Activated gamma-delta T cell treated with Interleukin-2 at 50 U/mL for 16 hours (primary cell): ENCODE results near the gene ARMH1.
"Not testable (repeated sequence)": the region's sequence is repeated elsewhere in the genome, so short reads cannot be mapped to it uniquely, and the experiment has no call there.

Source experiments
- DNase-seq: peaks from one replicate; pipeline ENCODE4 v3.0.0-alpha.2; 2020

ARMH1 gene

DNA sequence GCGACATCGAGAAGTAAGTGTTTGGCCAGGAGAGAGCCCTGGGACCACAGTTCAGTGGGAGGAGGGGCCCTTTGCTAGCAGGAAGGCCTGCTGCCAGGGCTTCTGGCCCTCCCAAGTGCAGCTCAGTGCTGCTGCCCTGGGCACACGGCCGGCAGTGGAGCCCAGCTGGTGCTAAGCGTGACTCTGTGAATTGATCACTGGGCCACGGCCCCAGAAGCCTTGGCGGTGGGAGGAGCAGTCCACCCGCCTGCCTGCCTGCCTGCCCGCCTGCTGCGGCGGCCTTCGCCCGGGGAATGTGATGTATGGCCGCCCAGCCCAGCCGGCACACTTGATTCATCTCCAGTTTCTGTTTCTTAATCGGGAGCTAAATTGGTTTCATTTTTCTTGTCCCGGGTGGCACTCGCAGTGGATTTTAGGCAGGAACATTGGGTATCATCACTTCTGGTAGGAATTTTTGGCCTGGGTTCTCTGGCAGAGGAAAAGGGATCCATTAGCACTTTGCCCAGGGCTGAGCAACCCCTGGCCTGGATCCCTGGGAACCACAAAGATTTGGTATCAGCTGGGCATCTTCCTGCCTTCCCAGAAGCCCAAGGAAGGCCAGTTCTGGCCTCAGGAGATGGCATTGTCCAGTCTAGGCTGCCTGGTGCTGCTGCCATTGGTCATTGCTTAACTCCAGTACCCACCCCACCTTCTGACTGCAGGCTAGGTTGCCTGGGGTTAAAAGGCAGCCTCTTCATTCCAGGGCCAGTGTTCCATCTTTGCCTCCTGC is 28.9 kb upstream of the ARMH1 start:
- DNase-seq: no peak

DNA sequence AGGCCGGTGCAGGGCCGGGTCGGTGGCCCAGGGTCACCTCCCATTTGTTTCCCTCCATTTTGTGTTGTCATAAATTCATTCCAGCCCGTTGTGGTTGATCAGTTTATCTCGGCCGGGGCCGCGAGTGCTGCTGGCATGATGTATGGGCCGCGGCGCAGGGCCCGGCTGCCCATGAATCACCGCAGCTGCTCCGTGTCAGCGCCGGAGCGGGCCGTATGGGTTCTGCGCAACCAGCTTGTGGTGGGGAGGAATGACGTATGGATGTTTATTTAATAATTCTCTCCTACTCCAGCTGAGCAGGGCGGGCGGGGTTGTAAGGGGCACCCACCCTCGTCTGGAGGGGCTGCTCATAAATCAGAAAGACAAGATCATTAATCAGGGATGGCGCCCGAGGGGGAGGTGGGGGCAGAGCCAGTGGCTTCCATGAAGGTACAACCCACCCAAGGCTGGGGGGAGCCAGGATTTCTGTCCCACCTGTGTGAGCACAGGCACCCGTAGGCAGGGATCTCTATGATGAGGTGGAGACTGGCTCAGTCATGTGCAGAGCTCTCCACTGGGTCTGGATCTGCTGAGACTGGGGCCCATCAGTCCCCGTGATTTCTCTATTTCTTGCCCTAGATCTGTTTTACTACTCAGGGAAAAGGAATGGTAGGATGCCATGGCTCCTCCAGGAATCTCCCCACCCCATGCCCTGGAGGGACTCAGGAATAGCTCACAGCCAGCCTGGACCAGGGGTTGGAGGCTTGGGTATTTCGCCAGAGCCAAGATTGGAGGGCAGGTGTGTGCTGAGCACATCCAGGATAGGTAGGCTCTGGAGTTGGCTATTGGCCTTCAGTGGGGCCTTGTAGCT is 28.0 kb upstream of the ARMH1 start:
- no peak for DNase-seq

DNA sequence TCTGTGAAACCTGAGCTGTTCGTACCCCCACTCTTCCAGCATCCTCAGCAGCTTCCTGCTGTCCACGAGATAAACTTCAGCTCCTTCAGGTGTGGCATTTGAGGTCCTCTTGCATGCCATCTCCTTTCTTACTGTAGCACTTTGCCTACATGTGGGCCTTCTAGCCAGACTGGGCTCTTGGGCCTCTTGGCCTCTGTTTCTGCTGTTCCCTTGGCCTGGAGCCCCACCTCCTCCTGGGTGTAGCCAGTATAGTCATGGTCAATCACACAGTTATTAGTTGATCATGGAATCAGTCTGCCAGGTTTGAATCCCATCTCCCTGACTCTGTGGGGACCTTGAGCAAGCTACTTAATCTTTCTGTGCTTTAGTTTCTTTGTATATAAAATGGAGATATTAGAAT is 26.6 kb upstream of the ARMH1 start:
- no peak for DNase-seq

DNA sequence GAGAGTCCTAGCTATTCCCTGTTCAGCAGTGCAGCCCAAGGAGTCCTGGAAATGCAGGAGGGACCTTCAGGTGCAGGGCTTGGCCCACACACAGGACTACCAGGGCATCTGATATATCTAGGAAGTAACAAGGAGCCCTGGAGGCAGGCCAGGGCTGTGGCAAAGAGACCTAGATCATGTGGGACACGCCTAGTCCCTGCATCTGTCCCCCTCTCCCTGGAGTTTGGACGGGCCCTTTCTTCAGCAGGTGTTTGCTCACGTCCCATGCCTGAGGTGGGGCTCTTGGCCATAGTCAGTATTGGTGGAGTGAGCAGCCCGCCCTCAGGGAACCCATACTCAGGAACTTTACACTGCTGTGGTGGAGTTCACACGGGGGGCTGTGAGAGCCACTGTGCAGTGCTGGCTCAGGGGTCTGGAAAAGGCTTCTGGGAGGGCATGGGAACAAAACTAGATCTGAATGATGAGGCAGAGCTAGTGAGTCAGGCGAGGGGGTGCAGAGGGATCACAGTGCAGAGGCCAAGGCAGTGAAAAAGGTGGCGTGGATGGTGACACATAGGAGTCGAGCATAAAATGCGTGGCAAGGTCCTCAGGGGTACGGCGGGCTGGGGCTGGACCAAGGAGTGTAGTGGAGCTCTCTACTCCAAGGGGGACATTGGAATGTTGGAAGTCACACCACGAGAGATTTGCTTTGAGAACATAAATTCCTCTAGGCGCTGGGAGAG is 25.8 kb upstream of the ARMH1 start:
- DNase-seq: no peak

DNA sequence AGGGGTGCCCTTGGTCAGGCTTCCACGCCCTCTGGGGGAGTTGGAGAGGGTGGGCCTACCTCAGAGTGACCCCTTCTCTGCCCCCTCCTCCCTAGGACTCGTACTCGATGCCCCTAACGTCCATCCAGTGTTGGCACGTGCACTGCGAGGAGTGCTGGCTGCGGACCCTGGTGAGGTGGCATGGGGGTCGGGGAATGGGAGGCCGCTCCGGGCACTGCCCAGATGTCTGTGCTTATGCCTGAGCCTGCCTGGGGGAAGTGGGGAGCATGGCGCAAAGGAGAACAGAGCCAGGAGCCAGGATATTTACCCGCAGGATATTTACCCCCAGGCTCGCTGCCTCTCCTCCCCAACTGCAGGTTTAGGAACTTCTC is 24.7 kb upstream of the ARMH1 start:
- no peak for DNase-seq

DNA sequence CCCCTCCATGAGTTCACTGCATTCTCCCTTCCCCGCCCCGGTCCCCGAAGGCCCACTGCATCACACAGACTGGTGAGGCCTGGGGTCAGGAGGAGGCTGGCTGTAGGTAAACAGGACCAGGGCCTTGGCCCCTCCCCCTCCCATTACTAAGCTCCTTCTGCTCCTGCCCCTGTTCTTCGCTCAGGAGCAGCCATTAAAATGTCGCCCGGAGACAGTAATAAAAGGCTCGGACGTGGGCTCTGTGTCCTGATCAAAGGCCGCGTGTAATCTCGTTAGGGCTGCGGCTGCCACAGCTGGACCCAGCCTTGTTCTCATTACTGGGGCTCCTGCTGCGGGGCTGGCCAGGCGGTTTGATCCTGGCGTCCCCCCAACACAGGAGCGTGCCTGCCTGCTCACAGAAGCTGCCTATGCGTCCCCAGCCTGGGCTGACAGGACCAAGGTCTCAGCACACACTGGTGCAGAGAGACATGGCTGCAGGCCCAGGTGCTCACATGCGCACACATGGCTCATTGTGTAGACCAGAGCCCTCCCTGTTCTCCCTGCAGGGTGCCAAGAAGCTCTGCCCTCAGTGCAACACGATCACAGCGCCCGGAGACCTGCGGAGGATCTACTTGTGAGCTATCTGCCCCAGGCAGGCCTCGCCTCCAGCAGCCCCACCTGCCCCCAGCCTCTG is 24.2 kb upstream of the ARMH1 start:
- no peak for DNase-seq

DNA sequence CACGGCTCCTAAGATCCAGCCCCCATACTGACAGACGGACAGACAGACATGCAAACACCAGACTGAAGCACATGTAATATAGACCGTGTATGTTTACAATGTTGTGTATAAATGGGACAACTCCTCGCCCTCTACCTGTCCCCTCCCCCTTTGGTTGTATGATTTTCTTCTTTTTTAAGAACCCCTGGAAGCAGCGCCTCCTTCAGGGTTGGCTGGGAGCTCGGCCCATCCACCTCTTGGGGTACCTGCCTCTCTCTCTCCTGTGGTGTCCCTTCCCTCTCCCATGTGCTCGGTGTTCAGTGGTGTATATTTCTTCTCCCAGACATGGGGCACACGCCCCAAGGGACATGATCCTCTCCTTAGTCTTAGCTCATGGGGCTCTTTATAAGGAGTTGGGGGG is 23.4 kb upstream of the ARMH1 start:
- no peak for DNase-seq

DNA sequence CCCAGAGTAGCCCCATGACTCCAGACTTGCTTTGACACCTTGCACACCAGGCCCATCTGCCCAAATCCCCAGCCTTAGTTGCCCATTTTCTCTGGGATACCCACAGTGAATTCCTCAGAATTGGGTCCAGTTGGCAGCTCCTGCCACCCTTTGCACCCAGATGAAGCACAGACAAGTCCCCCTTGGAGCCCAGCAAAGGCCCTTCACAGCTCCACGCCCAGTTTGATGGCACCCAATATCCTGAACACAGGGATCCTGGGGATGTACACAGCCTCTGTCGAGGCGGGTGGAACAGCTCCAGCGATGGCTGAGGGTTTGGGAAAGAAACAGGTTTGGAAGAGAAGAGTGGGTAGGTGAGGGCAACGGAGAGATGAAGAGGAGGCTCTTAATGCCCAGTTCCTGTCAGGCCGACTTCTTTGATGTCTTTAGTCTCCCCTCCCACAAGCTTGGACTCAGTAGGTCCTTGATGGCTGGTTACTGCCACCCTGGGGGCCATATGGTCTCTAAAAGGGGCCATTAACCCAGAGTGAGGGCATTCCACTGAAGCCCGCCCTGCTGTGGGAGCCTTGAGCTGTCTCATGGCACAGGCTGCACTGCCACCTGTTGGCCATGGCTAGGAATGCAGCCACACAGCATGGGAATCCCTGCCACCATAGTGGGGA is 21.9 kb upstream of the ARMH1 start:
- peak; percentile 71 for DNase-seq

DNA sequence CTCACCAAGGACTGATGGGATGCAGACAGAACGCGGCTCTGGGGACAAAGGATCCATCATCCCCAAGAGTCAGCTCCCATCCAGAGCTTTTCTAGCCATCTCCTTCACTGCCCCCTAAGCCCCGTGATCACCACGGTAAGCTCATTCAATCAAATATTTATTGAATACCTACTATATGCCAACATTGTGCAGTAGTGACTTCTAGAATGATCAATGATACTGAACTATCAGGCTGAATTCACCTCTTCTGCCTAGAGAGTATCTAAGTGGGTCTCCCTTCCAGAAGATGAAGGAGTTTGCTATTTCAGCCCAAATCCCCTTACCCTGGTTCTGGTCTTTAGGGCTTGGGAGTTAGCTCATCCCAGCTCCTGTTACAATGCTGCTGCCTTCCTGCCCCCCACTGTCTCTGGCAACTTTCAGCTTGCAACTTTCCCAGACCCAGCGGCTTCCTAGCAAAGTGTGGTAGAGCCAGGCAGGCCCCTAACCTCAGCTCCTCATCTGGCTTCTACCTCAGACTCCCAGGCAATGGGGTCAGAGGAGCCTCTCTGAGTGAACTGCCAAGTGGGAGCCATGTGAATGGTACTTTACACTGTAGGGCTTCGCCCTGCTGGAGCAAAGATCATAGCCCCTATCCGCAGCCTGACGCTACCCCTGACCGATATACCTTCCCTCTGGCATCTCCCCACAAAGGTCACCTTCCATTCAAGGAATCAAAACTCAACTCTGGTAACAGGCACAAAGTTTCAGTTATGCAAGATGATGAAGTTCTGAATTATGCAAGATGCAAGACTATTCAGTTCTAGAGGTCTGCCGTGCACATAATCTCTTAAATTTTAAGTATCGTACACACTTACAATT is 21.2 kb upstream of the ARMH1 start:
- DNase-seq: no peak

DNA sequence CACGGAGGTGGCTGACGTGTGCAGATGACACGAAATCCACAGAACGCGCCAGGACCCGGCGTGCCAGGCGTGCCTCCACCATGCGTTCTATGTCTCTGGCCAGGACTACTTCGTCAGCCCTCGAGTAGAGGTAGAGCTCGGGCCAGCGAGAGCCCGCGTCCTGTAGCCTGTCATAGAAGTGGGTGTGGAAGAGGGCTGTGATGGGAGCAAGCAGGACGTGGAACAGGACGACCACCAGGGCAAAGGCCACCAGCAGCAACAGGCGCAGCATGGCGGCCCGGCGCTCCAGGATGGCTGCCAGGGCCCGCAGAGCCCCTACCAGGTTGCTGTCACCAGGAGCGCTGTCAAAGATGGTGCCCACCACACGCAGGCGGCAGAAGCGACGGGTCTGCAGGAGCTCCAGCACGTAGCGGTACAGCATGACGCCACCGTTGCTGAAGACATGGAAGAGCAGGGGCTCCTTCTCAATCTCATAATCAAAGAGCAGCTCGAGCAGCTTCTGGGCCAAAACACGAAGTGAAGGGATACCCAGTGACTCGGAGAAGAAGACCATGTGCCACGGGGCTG is 19.8 kb upstream of the ARMH1 start:
- DNase-seq: no peak

DNA sequence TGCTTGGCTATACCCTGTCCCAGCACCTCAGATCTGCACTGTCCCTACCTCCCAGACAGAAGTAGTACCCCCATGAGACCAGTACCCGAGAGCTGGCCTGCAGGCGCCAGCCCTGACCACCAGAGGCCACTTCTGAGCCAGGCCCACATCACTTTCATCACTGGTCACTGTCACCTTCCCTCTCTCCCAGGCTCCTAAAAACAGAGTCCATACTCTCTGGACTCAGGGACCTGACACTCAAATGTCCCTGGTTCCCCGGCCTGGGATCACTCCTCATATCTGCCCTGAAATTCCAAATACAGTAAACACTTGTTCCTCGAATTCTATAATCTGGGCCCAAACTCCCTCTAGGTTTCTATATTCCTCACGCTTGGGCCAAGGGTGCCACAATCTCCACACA is 18.9 kb upstream of the ARMH1 start:
- no peak for DNase-seq

DNA sequence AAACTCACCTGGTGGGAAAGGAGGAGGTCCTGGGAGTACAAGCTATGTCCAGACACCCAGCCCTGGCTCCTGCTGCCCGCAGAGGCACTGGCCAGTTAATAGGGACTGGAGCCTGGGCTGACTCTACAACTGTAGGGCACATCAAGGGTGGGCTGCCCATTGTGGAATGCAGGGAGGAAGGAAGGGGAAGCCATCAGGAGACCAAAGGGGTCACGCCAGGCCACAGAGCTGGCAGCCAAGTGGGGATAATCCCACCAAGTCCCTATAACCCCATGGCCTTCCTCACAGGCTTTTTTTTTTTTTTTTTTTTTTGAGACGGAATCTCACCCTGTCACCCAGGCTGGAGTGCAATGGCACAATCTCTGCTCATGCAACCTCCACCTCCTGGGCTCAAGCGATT is 14.9 kb upstream of the ARMH1 start:
- no peak for DNase-seq

DNA sequence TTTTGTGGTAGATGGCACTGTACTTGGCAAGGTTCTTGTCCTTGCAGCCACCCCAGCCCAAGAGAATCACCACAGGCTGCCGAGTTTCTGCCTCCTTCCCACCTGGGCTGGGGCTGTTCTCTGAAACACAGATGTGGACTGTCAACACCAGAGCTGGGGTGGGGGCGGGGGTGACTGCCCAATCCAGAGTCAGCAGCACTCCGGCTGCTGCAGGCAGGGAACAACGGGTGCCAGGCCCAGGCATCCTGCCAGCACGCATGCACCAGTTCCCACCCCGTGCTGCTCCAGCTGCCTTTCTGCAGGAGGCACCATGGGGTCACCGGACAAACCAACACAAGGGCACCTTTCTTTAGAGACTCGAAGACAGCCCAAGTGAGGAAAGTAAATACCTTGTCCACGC is 14.3 kb upstream of the ARMH1 start:
- DNase-seq: no peak

DNA sequence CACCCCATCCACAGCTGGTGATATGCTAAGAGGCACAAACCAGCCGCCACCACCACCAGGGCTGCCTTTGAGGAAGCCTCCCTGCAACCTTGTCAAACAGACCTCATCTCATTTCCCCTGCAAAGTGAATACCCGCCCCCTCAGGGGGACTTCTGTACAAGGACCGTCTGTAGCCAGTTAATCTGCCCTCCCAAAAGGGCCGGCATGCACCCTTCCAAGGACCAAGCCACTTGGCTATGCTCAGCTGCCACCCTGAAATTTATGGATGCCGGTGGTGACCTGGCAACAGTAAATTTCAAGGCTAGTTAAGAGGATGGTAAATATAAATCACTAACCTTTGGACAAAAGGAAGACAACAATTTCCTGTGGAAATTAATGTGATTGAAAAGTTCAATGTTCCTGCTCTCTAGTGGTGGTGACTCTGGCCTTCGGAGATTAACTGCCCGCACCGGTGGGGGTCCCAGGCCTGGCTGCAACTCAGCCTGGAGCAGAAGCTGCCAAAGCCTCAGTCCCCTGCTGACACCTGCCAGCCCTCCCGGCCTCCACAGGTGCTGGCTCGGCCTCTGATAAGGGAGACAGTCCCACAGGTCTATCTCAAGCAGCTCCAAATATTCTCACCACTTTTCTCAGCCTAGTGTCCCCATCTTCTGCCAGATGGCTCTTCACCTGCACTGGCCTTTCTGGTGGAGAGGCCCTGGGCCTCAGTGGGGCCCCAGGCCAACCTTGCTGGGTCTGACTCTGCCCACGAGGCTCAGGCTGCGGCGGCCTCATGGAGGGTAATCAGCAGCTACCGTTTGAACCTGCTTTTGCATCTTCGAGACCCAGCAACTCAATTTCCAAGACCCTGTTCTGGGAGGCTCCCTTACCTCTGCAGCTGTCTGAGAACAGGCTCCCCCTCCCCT is 12.5 kb upstream of the ARMH1 start:
- no peak for DNase-seq

DNA sequence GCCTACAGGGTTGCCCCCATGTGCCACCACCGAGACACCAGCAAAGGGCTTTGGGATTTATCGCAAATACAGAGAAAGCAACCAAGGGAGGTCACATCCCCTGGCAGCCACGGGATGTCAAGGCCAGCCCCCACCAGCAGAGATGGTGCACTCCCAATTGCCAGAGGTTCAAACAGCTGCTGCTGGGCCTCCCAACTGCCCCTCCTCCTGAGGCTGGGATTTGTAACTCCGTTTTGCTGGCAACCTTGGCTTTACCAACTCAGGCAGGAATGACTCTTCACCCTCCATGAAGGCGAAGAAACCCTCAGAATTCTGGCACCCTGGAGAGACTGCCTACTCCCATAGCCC is 11.9 kb upstream of the ARMH1 start:
- no peak for DNase-seq

DNA sequence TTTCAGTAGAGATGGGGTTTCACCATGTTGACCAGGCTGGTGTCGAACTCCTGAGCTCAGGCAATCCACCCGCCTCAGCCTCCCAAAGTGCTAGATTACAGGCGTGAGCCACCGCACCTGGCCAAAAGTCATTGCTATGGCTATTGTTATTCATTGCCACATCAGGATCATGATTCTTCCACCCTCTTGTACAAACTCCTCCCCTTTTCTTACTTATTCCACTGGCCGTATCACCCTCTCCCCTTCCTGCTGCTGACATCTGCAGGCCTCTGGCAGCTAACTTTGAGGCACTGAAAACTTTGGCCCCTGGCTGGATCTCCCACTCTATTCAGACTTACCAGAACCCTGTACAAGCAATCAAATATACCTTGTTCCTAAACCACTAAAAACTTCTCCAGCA is 11.1 kb upstream of the ARMH1 start:
- no peak for DNase-seq

DNA sequence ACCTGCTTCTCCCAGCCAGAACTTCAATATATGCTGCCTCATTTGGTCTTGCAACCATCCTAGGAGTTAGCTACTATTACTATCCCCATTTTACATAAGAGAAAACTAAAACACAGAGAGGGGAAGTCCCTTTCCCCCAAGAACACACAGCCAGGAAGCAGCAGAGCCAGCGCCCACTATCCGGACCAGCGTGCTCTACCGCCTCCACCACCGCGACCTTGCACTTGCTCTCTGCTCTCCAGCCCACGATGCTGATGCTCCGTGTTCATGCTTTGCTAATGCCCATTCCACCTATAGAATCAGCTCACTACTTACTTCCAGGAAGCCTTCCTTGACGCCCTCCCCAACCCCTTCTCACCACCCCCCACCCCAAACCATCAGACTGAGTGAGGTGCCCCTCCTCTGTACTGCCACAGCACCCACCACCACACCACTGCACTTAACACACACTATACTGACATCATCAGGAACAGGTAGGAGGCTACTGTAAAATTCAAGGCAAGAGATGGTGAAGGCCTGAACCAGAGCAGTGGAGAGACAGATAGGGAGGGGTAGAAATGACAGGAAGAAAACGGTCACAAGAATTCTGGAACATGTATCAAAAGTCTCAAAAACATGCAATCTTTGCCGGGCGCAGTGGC is 9.7 kb upstream of the ARMH1 start:
- no peak for DNase-seq

DNA sequence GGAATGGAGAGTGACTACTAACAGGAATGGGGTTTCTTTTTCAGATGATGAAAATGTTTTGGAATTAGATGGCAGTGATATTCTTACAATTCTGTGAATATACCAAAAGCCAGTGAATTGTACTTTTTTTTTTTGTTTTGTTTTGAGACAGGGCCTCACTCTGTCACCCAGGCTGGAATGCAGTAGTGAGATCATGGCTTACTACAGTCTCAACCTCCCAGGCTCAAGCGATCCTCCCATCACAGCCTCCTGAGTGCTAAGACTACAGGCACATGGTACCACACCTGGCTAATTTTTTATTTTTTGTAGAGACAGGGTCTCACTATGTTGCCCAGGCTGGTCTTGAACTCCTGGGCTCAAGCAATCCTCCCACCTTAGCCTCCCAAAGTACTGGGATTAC is 7.8 kb upstream of the ARMH1 start:
- not testable (repeated sequence) for DNase-seq

DNA sequence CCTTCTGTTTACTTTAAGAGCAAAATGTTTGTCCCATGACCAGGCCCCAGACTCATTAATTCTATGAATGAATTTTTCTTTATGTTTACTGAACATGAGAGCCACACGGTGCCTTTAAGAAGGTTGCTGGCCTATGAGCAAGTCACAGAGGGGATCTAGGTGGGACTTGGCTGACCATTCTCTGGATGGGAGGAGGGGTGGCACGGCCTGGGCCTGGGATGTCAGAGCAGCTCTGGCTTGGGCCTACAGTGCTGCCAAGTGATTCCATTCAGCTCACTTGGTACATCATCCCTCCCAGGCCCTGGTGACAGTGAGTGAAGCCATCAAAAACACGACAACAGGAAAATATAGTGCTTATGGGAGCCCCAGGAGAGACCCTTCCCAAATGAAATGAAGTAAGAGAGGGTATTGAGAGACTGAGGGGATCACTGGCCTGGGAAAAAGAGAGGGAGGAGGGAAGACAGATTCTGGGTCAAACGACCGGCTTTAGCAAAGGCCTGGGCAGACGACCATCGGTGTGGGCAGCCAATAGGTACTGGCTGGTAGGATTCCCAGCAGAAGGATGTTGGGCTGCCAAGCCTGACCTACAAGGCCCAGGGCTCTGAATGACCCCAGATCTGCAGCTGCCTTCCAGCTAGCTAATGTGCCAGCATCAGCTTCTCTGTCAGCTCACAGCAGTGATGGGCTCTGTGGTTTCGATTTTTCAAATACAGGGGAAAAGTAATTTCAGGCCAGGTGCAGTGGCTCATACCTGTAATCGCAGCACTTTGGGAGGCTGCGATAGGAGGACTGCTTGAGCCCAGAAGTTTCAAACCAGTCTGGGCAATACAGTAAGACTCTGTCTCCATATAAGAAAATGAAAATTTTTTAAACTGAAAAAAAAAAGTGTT is 3.5 kb upstream of the ARMH1 start:
- no peak for DNase-seq
